K562 treated with DMSO at 1 percent for 12 hours (cell line): Measurements from ENCODE around the gene RAB9B. TPM values are rescaled to one million over a fixed set of nuclear protein-coding genes. Genes with fewer than 3 reads are reported as not detected.

Source experiments
- total RNA-seq: library from RNA; unstranded; fragments of 300-600 nt; gene quantifications from 2 replicates; pipeline ENCODE4 v1.2.3, GENCODE V29; 2022; ENCODE audit not compliant: insufficient read depth

Gene RAB9B, protein sequence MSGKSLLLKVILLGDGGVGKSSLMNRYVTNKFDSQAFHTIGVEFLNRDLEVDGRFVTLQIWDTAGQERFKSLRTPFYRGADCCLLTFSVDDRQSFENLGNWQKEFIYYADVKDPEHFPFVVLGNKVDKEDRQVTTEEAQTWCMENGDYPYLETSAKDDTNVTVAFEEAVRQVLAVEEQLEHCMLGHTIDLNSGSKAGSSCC
- not detected in 2 replicates for total RNA-seq

DNA sequence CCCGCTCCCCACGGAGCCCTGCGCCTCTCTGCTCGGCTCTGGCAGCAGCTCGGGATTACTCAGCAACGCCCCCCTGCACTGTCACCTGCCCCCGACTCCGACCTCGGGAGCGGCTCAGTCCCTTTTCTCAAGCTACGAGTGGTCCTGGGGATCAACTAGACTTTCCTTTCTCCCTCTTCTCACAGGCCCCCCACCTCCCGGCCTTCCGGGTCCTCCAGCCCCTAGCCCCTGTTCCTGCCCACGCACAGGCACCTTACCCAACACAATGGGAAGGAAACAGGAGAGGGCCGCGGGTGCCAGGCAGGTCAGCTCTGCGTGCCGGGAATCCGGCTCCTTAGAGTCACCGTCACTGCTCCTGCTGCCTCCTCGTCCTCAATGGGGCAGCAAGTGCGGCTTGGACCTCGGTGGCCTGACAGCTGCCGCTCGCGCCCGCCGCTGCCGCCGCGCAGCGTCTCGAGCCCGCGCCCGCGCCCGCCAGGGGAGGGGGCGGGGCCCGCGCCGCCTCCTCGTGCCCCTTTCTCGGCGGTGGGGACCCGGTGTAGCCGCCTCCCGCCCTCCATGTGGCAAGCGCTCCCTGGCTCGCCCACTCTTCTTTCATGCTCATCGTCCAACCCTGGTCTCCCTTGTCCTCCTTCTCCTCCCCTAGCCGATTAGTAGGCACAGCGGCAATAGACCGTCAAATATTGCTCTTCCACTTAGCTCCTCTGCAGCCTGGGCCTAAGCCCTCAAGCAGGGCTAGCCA is at the start of gene RAB9B:
Gene RAB9B, minus strand, starts transcription at position 455 of the 742 bp plus-strand sequence. CDS start 6,473 bp downstream, outside the sequence.

DNA sequence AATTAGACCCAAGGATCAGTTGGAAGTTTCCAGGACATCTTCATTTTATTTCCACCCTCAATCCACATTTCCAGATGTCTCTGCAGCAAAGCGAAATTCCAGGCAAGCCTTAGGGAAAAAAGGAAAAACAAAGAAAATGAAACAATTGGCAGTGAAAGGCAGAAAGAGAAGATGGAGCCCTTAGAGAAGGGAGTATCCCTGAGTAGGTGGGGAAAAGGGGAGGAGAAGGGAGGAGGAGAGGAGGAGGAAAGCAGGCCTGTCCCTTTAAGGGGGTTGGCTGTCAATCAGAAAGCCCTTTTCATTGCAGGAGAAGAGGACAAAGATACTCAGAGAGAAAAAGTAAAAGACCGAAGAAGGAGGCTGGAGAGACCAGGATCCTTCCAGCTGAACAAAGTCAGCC is 55.5 kb downstream of the RAB9B start, which contains the start of gene PLP1:
Gene PLP1, plus strand, starts transcription at position 295 of the 400 bp plus-strand sequence. CDS start 156 bp downstream, outside the sequence.

Other genes starting within 250 kb of the RAB9B start
- 6.5 and 7.8 TPM in 2 replicates for gene TCEAL4, start 246.7 kb downstream of the RAB9B start, total RNA-seq
- gene TCEAL3, start 224.3 kb downstream of the RAB9B start, total RNA-seq = not detected in 2 replicates
- 3.4 and 4.3 TPM in 2 replicates for gene TCEAL1, start 203.3 kb downstream of the RAB9B start, total RNA-seq
- 231 and 406 TPM in 2 replicates for gene MORF4L2, start 145.6 kb downstream of the RAB9B start, total RNA-seq
- not detected in 2 replicates for gene TMEM31, start 121.3 kb downstream of the RAB9B start, total RNA-seq
- gene PLP1, start 55.4 kb downstream of the RAB9B start, total RNA-seq = not detected in 2 replicates
- gene TMSB15B, start 130.4 kb upstream of the RAB9B start, total RNA-seq = not detected in 2 replicates
- not detected in 2 replicates for gene H2BW1, start 181.5 kb upstream of the RAB9B start, total RNA-seq
- gene H2BW2, start 207.7 kb upstream of the RAB9B start, total RNA-seq = not detected in 2 replicates
- not detected in 2 replicates for gene TMSB15C, start 244.0 kb upstream of the RAB9B start, total RNA-seq